ENCODE results near the gene PRDM10. TPM values are rescaled to one million over a fixed set of nuclear protein-coding genes. Genes with fewer than 3 reads are reported as not detected.

The PRDM10 gene
- total RNA-seq, 1 experiment from 2014 or later = 18.9 TPM

DNA sequence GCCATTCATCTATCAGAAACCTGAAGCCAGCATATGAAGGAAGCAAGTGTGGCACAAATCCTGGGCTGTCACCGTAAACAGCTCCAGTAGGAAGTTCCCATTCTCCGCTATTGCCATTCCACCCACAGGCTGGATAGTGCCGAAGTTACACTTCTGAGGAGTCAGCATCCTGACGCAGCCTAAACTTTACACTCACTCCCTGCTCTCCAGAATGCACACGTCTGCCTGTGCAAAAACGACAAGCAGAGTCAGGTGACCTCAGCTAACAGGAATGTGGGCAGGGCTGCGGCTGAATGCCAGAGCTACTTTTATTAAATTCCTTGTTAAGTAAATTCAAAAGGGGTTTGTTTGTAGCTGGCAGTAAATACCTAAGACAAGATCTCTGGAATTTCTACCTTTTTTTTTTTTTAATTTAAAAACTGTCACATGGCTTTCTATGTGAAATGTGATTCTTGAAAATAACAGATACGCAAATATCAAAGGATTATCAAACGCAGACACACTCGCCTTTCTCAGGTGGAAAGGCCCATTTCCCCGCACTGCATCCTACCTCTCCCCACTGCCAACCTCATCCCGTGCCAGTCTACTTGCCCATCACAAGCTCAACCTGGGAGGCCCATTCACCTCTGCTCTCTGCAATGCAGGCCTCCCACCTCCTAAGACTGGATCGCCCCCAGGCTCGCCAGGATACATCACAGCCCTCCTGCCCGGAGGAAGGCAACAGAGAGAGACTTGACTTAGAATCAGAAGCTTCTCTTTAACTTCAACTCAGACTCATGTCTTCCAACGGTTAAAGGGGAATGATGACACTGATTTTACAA lies 140.7 kb downstream of the PRDM10 start (continued):
- TF ChIP-seq, protein P1, sequence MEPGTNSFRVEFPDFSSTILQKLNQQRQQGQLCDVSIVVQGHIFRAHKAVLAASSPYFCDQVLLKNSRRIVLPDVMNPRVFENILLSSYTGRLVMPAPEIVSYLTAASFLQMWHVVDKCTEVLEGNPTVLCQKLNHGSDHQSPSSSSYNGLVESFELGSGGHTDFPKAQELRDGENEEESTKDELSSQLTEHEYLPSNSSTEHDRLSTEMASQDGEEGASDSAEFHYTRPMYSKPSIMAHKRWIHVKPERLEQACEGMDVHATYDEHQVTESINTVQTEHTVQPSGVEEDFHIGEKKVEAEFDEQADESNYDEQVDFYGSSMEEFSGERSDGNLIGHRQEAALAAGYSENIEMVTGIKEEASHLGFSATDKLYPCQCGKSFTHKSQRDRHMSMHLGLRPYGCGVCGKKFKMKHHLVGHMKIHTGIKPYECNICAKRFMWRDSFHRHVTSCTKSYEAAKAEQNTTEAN (CRISPR knock-in tag; IDR thresholded peaks at IDR 0.05) = no peak
- no peak for TF ChIP-seq FOXJ3 (CRISPR knock-in tag; IDR thresholded peaks at IDR 0.05; ENCODE audit: borderline replicate concordance)
- TF ChIP-seq, protein P2, sequence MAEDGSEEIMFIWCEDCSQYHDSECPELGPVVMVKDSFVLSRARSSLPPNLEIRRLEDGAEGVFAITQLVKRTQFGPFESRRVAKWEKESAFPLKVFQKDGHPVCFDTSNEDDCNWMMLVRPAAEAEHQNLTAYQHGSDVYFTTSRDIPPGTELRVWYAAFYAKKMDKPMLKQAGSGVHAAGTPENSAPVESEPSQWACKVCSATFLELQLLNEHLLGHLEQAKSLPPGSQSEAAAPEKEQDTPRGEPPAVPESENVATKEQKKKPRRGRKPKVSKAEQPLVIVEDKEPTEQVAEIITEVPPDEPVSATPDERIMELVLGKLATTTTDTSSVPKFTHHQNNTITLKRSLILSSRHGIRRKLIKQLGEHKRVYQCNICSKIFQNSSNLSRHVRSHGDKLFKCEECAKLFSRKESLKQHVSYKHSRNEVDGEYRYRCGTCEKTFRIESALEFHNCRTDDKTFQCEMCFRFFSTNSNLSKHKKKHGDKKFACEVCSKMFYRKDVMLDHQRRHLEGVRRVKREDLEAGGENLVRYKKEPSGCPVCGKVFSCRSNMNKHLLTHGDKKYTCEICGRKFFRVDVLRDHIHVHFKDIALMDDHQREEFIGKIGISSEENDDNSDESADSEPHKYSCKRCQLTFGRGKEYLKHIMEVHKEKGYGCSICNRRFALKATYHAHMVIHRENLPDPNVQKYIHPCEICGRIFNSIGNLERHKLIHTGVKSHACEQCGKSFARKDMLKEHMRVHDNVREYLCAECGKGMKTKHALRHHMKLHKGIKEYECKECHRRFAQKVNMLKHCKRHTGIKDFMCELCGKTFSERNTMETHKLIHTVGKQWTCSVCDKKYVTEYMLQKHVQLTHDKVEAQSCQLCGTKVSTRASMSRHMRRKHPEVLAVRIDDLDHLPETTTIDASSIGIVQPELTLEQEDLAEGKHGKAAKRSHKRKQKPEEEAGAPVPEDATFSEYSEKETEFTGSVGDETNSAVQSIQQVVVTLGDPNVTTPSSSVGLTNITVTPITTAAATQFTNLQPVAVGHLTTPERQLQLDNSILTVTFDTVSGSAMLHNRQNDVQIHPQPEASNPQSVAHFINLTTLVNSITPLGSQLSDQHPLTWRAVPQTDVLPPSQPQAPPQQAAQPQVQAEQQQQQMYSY (CRISPR knock-in tag; IDR thresholded peaks at IDR 0.05) = no peak
- TF ChIP-seq SMAD3 (CRISPR knock-in tag; IDR thresholded peaks at IDR 0.05; ENCODE audit: borderline replicate concordance) = no peak
- no peak for TF ChIP-seq TEAD1 (CRISPR knock-in tag; IDR thresholded peaks at IDR 0.05)
- TF ChIP-seq FOXK1 (CRISPR knock-in tag; IDR thresholded peaks at IDR 0.05) = no peak
- TF ChIP-seq ZNF423 (CRISPR knock-in tag; IDR thresholded peaks at IDR 0.05) = no peak

GRCh38 chr11:129856036-129856435 lies 146.6 kb downstream of the PRDM10 start:
- ATAC-seq = no peak
- no peak for DNase-seq (ENCODE audit: low spot score)
- no peaks in the 10 kb centered on the region for H3K4me1 Mint-ChIP-seq
- H3K27me3 Mint-ChIP-seq (ENCODE audit: low read depth) = no peaks in the 10 kb centered on the region
- H3K27ac Mint-ChIP-seq = no peak overlapping the region
- ChIA-PET CTCF (no interaction called here), POLR2A (no interaction called here)
- H3K9me3 Mint-ChIP-seq = no peaks in the 10 kb centered on the region
- peaks cover 7% of the 10 kb centered on the region for H3K36me3 Mint-ChIP-seq
- no peak overlapping the region for H3K4me3 Mint-ChIP-seq
- no peak for TF ChIP-seq PRRX2 (CRISPR knock-in tag; IDR thresholded peaks at IDR 0.05)
- no peak for TF ChIP-seq ZNF121 (CRISPR knock-in tag; IDR thresholded peaks at IDR 0.05)
- TF ChIP-seq AFF4 (CRISPR knock-in tag; IDR thresholded peaks at IDR 0.05; ENCODE audit: borderline replicate concordance) = no peak
- no peak for TF ChIP-seq IRF1 (CRISPR knock-in tag; IDR thresholded peaks at IDR 0.05)
- TF ChIP-seq GABPB1 (CRISPR knock-in tag; IDR thresholded peaks at IDR 0.05) = no peak
- TF ChIP-seq ZNF423 (CRISPR knock-in tag; IDR thresholded peaks at IDR 0.05) = no peak
- TF ChIP-seq, protein P2 (CRISPR knock-in tag; IDR thresholded peaks at IDR 0.05) = no peak
- TF ChIP-seq MYBL2 (CRISPR knock-in tag; IDR thresholded peaks at IDR 0.05) = no peak
- TF ChIP-seq TP53 (CRISPR knock-in tag; IDR thresholded peaks at IDR 0.05) = no peak
- no peak for TF ChIP-seq MLX (CRISPR knock-in tag; IDR thresholded peaks at IDR 0.05)
- TF ChIP-seq TEAD4 (CRISPR knock-in tag; IDR thresholded peaks at IDR 0.05) = no peak
- TF ChIP-seq TCF7 (CRISPR knock-in tag; IDR thresholded peaks at IDR 0.05; ENCODE audit: low read depth) = no peak
- TF ChIP-seq RORB (CRISPR knock-in tag; IDR thresholded peaks at IDR 0.05) = no peak
- no peak for TF ChIP-seq E2F4 (CRISPR knock-in tag; IDR thresholded peaks at IDR 0.05; ENCODE audit: borderline replicate concordance, low read depth)
